CD4-positive, alpha-beta T cell (primary cell): ENCODE results near the gene CDH4. TPM values are rescaled to one million over a fixed set of nuclear protein-coding genes. Genes with fewer than 3 reads are reported as not detected.

Experiments used
- ATAC-seq: fragments of 200-7000 bp; cut with Tn5 transposase; one replicate; pipeline ENCODE4 v1.10.0; 2022; ENCODE audit warnings: mild to moderate bottlenecking; ENCODE audit not compliant: poor library complexity
- CTCF ChIA-PET: fragments of 350-600 bp; sonication (Branson Sonifier 250); formaldehyde crosslinking; loops from one replicate; lab custom pipeline; 2021; ENCODE audit warnings: antibody characterized with exemption, inconsistent platforms; lab: Charles Lee
- POLR2A ChIA-PET: fragments of 350-600 bp; sonication (Branson Sonifier 250); formaldehyde crosslinking; loops from one replicate; lab custom pipeline; 2021; ENCODE audit warnings: antibody characterized with exemption, inconsistent platforms; lab: Charles Lee
- DNase-seq, 14 experiments: peaks; one replicate each; pipeline ENCODE4 v3.0.0-alpha.2; 2013 to 2020; ENCODE audit warnings: mixed read lengths in 2 of 14
- H3K27ac ChIP-seq, 2 donors: one replicate each; pipeline versions ENCODE4 v1.5.1 to v1.7.0; 2013; ENCODE audit warnings: low read length in 2 of 2, low read depth in 1 of 2, mild to moderate bottlenecking in 1 of 2
- H3K27me3 ChIP-seq, 2 experiments: 1 replicate in 1 of 2; 2 replicates in 1 of 2; pipeline versions ENCODE4 v1.6.1 to v1.7.0; 2013; ENCODE audit warnings: low read length in 2 of 2, control low read depth in 1 of 2, mild to moderate bottlenecking in 1 of 2, moderate library complexity in 1 of 2; ENCODE audit not compliant: insufficient read depth in 2 of 2, control insufficient read depth in 1 of 2
- H3K36me3 ChIP-seq: one replicate; pipeline ENCODE4 v1.6.1; 2013; ENCODE audit warnings: low read length, control low read depth; ENCODE audit not compliant: insufficient read depth
- H3K4me1 ChIP-seq: one replicate; pipeline ENCODE4 v1.6.1; 2013; ENCODE audit warnings: low read length, control low read depth; ENCODE audit not compliant: insufficient read depth
- H3K4me3 ChIP-seq: one replicate; pipeline ENCODE4 v1.5.1; 2013; ENCODE audit warnings: mild to moderate bottlenecking, low read length, moderate library complexity
- H3K9me3 ChIP-seq, 2 experiments: 1 replicate in 1 of 2; 2 replicates in 1 of 2; pipeline versions ENCODE4 v1.6.1 to v1.7.0; 2013; ENCODE audit warnings: low read length in 2 of 2, mild to moderate bottlenecking in 2 of 2, control low read depth in 1 of 2, moderate library complexity in 1 of 2; ENCODE audit not compliant: control insufficient read depth in 1 of 2, insufficient read depth in 1 of 2
- H3K27ac Mint-ChIP-seq: one replicate; pipeline ENCODE4 v1.8.0; 2020; ENCODE audit warnings: mixed read lengths
- H3K27me3 Mint-ChIP-seq: one replicate; pipeline ENCODE4 v1.8.0; 2021; ENCODE audit warnings: mixed read lengths
- H3K36me3 Mint-ChIP-seq: one replicate; pipeline ENCODE4 v1.8.0; 2021; ENCODE audit warnings: low read depth, mixed read lengths
- H3K4me1 Mint-ChIP-seq: one replicate; pipeline ENCODE4 v1.8.0; 2021; ENCODE audit warnings: low read depth, mixed read lengths
- H3K4me3 Mint-ChIP-seq: one replicate; pipeline ENCODE4 v1.8.0; 2020; ENCODE audit warnings: mild to moderate bottlenecking, mixed read lengths
- H3K9me3 Mint-ChIP-seq: one replicate; pipeline ENCODE4 v1.8.0; 2020; ENCODE audit warnings: mixed read lengths
- intact Hi-C, 2 experiments: fragments of 100-400 bp; cut with DNase I in 1 of 2; cut with micrococcal nuclease in 1 of 2; formaldehyde crosslinking; loops; one replicate each; pipeline versions ENCODE4 v1.15.1 to v1.9.0; 2023 to 2025; cut with DNase I, micrococcal nuclease
- total RNA-seq, 174 experiments: library from RNA in 2 of 174; stranded (reverse) in 2 of 174; gene quantifications; one replicate each; pipeline ENCODE4 v1.2.3 and lab custom pipeline; 2021 to 2026
- TF ChIP-seq, protein P1 (sequence below): fragments of 200-600 bp; IDR thresholded peaks from one replicate; pipeline ENCODE4 v1.8.0; 2022; ENCODE audit warnings: antibody characterized with exemption, mild to moderate bottlenecking

The CDH4 gene
- total RNA-seq, 2 experiments from 2014 or later, result 0.11 TPM

DNA sequence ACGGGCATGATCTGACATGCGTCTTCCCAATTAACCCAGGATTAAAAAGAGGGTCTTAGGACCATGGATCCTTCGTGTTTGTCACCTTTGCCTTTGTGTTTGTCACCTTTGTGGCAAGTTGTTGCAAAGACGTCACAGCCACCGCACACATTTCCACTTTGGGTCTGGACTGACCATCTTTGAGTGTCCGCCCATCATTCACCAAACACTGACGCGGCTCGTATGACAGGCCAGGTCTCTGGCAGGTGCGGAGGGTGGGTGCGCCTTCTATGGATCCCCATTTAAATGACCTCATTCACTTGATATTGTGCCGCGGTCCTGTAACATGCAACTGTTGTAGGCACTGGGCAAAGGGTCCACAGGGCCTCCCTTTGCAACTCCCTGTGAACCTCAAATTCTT, 409.5 kb downstream of the CDH4 start:
- DNase-seq (no peak), ATAC-seq (no peak)
- no peaks in the 10 kb centered on the region for H3K36me3 Mint-ChIP-seq
- Histone ChIP-seq H3K4me1 (no peaks in the 10 kb centered on the region), H3K9me3 (peaks cover 0 to 27% of the 10 kb centered on the region in 2 experiments), H3K4me3 (no peak overlapping the region), H3K27me3 (no peaks in the 10 kb centered on the region), H3K36me3 (no peaks in the 10 kb centered on the region), H3K27ac (no peak overlapping the region)
- no peaks in the 10 kb centered on the region for H3K27me3 Mint-ChIP-seq
- ChIA-PET POLR2A (no interaction called here), CTCF (no interaction called here)
- H3K9me3 Mint-ChIP-seq, result no peaks in the 10 kb centered on the region
- H3K4me1 Mint-ChIP-seq, result no peaks in the 10 kb centered on the region
- H3K4me3 Mint-ChIP-seq, result no peak overlapping the region
- TF ChIP-seq, protein P1, sequence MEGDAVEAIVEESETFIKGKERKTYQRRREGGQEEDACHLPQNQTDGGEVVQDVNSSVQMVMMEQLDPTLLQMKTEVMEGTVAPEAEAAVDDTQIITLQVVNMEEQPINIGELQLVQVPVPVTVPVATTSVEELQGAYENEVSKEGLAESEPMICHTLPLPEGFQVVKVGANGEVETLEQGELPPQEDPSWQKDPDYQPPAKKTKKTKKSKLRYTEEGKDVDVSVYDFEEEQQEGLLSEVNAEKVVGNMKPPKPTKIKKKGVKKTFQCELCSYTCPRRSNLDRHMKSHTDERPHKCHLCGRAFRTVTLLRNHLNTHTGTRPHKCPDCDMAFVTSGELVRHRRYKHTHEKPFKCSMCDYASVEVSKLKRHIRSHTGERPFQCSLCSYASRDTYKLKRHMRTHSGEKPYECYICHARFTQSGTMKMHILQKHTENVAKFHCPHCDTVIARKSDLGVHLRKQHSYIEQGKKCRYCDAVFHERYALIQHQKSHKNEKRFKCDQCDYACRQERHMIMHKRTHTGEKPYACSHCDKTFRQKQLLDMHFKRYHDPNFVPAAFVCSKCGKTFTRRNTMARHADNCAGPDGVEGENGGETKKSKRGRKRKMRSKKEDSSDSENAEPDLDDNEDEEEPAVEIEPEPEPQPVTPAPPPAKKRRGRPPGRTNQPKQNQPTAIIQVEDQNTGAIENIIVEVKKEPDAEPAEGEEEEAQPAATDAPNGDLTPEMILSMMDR, result no peak
- no peak overlapping the region for H3K27ac Mint-ChIP-seq
- intact Hi-C loops, result no loop called here

DNA sequence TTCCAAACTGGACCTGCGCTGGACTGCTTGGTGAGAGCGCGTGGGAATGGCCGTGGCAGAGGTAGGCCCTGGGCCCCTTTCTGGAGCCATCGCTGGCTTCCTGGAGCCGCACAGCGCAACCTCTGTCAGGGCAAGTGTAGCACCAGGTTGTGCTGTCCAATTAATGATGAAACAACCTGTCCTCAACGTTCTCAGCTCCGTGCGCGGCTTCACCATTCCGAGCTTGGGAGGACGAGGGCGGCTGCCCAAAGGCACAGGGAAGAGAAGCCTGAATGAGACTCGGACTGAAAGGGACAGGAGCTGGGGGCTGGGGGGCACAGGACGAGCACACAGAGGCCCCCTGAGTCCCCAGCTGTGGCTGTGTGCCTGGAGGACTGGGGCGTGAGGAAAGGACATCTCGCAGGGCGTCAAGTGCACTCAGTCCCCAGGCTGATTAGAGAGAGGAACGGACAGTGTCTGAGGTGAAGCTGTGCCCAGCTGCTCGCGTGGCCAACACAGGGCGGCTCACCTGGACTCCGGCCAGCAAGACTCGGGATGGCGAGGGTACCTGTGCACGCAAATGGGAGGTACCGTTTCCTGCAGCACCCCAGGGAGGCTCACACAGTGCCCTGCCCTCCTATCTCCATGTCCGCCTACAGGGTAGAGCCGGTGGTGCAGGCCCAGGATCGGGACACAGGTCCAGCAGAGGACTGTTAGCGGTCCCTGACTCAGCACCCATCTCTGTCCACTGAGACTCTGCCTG, 410.3 kb downstream of the CDH4 start:
- H3K27me3 Mint-ChIP-seq, result no peaks in the 10 kb centered on the region
- Histone ChIP-seq H3K9me3 (peaks cover 0 to 27% of the 10 kb centered on the region in 2 experiments), H3K27ac (no peak overlapping the region), H3K4me1 (no peaks in the 10 kb centered on the region), H3K36me3 (no peaks in the 10 kb centered on the region), H3K4me3 (no peak overlapping the region), H3K27me3 (no peaks in the 10 kb centered on the region)
- no peaks in the 10 kb centered on the region for H3K4me1 Mint-ChIP-seq
- TF ChIP-seq, protein P1, result no peak
- POLR2A ChIA-PET, result no interaction called here
- no peak overlapping the region for H3K4me3 Mint-ChIP-seq
- intact Hi-C loops, result no loop called here
- H3K9me3 Mint-ChIP-seq, result no peaks in the 10 kb centered on the region
- no peak overlapping the region for H3K27ac Mint-ChIP-seq
- no peak for ATAC-seq
- DNase-seq, result no peak
- CTCF ChIA-PET, result no interaction called here
- no peaks in the 10 kb centered on the region for H3K36me3 Mint-ChIP-seq

DNA sequence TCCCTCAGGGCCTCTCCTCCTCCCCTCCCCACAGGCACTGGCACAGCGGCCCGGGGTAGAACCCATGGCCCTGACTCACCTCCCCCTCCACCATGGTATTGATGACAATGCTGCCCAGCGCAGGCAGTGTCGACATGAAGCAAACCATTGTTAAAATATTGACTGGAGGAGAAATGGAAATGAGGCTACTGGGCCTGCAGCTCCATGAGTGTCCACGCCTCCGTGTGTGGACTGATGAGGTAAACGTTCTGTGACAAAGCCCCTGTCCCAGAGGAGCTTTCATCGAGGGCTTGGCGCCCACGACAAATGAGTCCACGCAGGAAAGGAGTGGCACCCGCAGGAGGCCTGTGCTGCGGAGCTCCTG, 410.9 kb downstream of the CDH4 start:
- DNase-seq (no peak), ATAC-seq (no peak)
- no peak overlapping the region for H3K4me3 Mint-ChIP-seq
- TF ChIP-seq, protein P1, result no peak
- H3K27me3 Mint-ChIP-seq, result no peaks in the 10 kb centered on the region
- H3K36me3 Mint-ChIP-seq, result no peaks in the 10 kb centered on the region
- intact Hi-C loops, result no loop called here
- ChIA-PET POLR2A (no interaction called here), CTCF (no interaction called here)
- Histone ChIP-seq H3K27me3 (no peaks in the 10 kb centered on the region), H3K36me3 (no peaks in the 10 kb centered on the region), H3K4me1 (no peaks in the 10 kb centered on the region), H3K27ac (no peak overlapping the region), H3K9me3 (peaks cover 0 to 27% of the 10 kb centered on the region in 2 experiments), H3K4me3 (no peak overlapping the region)
- no peak overlapping the region for H3K27ac Mint-ChIP-seq
- no peaks in the 10 kb centered on the region for H3K4me1 Mint-ChIP-seq
- H3K9me3 Mint-ChIP-seq, result no peaks in the 10 kb centered on the region
